HCT116 (cell line): Measurements from ENCODE around the gene COX6B2. TPM values are rescaled to one million over a fixed set of nuclear protein-coding genes. Genes with fewer than 3 reads are reported as not detected.

Experiments
- ATAC-seq: fragments of 200-7000 bp; cut with Tn5 transposase; 2 replicates; pipeline ENCODE4 v1.9.1; 2020; ENCODE audit warnings: mild to moderate bottlenecking, moderate library complexity
- BruUV-seq: library from RNA; stranded (reverse); fragments of 400-500 nt; replicated peaks from 2 replicates; lab custom pipeline; 2021; lab: Mats Ljungman, UMichigan
- CTCF ChIA-PET: fragments of 300-600 bp; sonication (Branson Sonifier 250); formaldehyde crosslinking; loops from one replicate; lab custom pipeline; 2021; ENCODE audit warnings: antibody characterized with exemption; lab: Charles Lee
- POLR2A ChIA-PET: fragments of 300-600, 350-600 bp; sonication (Branson Sonifier 250); formaldehyde crosslinking; loops from one replicate; lab custom pipeline; 2021; ENCODE audit warnings: antibody characterized with exemption; lab: Charles Lee
- RAD21 ChIA-PET, 2 experiments: fragments of 300-600 bp; sonication (Branson Sonifier 250); formaldehyde crosslinking; loops; one replicate each; lab custom pipeline; 2023; ENCODE audit warnings: low total read pairs in 2 of 2; ENCODE audit not compliant: uncharacterized antibody in 2 of 2, unreplicated experiment in 2 of 2, low non-redundant PET in 1 of 2; lab: Charles Lee
- DNase-seq: peaks from one replicate; pipeline ENCODE4 v3.0.0-alpha.2; 2010; ENCODE audit warnings: low read depth, low spot score
- H2AFZ ChIP-seq: fragments of 200-600 bp; shearing (Covaris generic), sonication (generic); 2 replicates; pipeline ENCODE4 v1.6.1; 2017; ENCODE audit warnings: low read depth, mixed run types, mixed read lengths, antibody characterized with exemption, low read length; ENCODE audit not compliant: poor library complexity, severe bottlenecking
- H3K27ac ChIP-seq: 2 replicates; pipeline ENCODE4 v1.5.1; 2012; ENCODE audit warnings: low read depth, low read length
- H3K27me3 ChIP-seq: fragments of 200-600 bp; sonication (generic); 2 replicates; pipeline ENCODE4 v1.6.1; 2016; ENCODE audit warnings: mixed run types, low read length, mixed read lengths; ENCODE audit not compliant: insufficient read depth
- H3K36me3 ChIP-seq, 2 experiments: fragments of 200-500 bp in 1 of 2; fragments of 200-600 bp in 1 of 2; sonication (Bioruptor generic) in 1 of 2; sonication (generic) in 1 of 2; 2 replicates each; pipeline versions ENCODE4 v1.5.1 to v1.6.1; 2014 to 2016; ENCODE audit warnings: low read length in 2 of 2, inconsistent platforms in 1 of 2, mixed read lengths in 1 of 2, mixed run types in 1 of 2; ENCODE audit not compliant: insufficient read depth in 2 of 2, control insufficient read depth in 1 of 2
- H3K4me1 ChIP-seq, 2 experiments: fragments of 200-600 bp in 1 of 2; sonication (generic) in 1 of 2; 2 replicates each; pipeline versions ENCODE4 v1.5.1 to v1.6.1; 2012 to 2017; ENCODE audit warnings: low read length in 2 of 2, inconsistent platforms in 1 of 2, mild to moderate bottlenecking in 1 of 2, mixed read lengths in 1 of 2, mixed run types in 1 of 2, moderate library complexity in 1 of 2; ENCODE audit not compliant: insufficient read depth in 2 of 2, control insufficient read depth in 1 of 2
- H3K4me2 ChIP-seq: fragments of 200-600 bp; sonication (generic); 2 replicates; pipeline ENCODE4 v1.6.1; 2017; ENCODE audit warnings: mixed run types, low read length, mixed read lengths
- H3K4me3 ChIP-seq, 2 experiments: fragments of 200-600 bp in 1 of 2; sonication (generic) in 1 of 2; replicated peaks in 1 of 2; 2 replicates each; pipeline ENCODE4 v1.5.1; 2011 to 2016; ENCODE audit warnings: low read length in 2 of 2, control low read depth in 1 of 2, low read depth in 1 of 2, mild to moderate bottlenecking in 1 of 2, mixed read lengths in 1 of 2, mixed run types in 1 of 2
- H3K79me2 ChIP-seq: fragments of 200-600 bp; sonication (generic); 2 replicates; pipeline ENCODE4 v1.6.1; 2017; ENCODE audit warnings: mild to moderate bottlenecking, mixed run types, low read length, moderate library complexity, mixed read lengths; ENCODE audit not compliant: insufficient read depth
- H3K9ac ChIP-seq: fragments of 200-600 bp; sonication (generic); 2 replicates; pipeline ENCODE4 v1.6.1; 2016; ENCODE audit warnings: low read length, mixed read lengths
- H3K9me2 ChIP-seq: fragments of 200-600 bp; sonication (generic), shearing (Covaris generic); 2 replicates; pipeline ENCODE4 v1.6.1; 2017; ENCODE audit warnings: mixed run types, mild to moderate bottlenecking, moderate library complexity; ENCODE audit not compliant: insufficient read depth
- H3K9me3 ChIP-seq, 2 experiments: fragments of 200-500 bp in 1 of 2; fragments of 200-600 bp in 1 of 2; sonication (Bioruptor generic) in 1 of 2; sonication (generic) in 1 of 2; 2 replicates each; pipeline ENCODE4 v1.6.1; 2014 to 2017; ENCODE audit warnings: low read length in 2 of 2, mixed read lengths in 2 of 2, inconsistent platforms in 1 of 2, low read depth in 1 of 2, mild to moderate bottlenecking in 1 of 2, mixed run types in 1 of 2, moderate library complexity in 1 of 2; ENCODE audit not compliant: control insufficient read depth in 1 of 2, insufficient read depth in 1 of 2
- H4K20me1 ChIP-seq: fragments of 200-600 bp; sonication (generic), shearing (Covaris generic); 2 replicates; pipeline ENCODE4 v1.6.1; 2017; ENCODE audit warnings: mixed run types, mild to moderate bottlenecking, moderate library complexity; ENCODE audit not compliant: insufficient read depth
- ATF3 ChIP-seq: IDR thresholded peaks from 2 replicates; pipeline ENCODE4 v1.6.1; 2012
- CEBPB ChIP-seq: IDR thresholded peaks from 2 replicates; pipeline ENCODE4 v1.6.1; 2012; ENCODE audit warnings: low read depth
- ELF1 ChIP-seq: IDR thresholded peaks from 2 replicates; pipeline ENCODE4 v1.6.1; 2012; ENCODE audit warnings: low read depth, borderline replicate concordance
- FOSL1 ChIP-seq: IDR thresholded peaks from 2 replicates; pipeline ENCODE4 v1.6.1; 2012; ENCODE audit warnings: low read depth
- JUND ChIP-seq: IDR thresholded peaks from 2 replicates; pipeline ENCODE4 v1.6.1; 2012
- POLR2AphosphoS5 ChIP-seq: IDR thresholded peaks from 2 replicates; pipeline ENCODE4 v1.6.1; 2011; ENCODE audit warnings: mild to moderate bottlenecking, low read depth, low read length, moderate library complexity
- REST ChIP-seq: IDR thresholded peaks from 2 replicates; pipeline ENCODE4 v1.6.1; 2012; ENCODE audit warnings: low read depth
- SIN3A ChIP-seq: IDR thresholded peaks from 2 replicates; pipeline ENCODE4 v1.6.1; 2012; ENCODE audit warnings: low read depth
- YY1 ChIP-seq: IDR thresholded peaks from 2 replicates; pipeline ENCODE4 v1.6.1; 2011; ENCODE audit warnings: low read length, low read depth, moderate library complexity, mild to moderate bottlenecking; ENCODE audit not compliant: insufficient replicate concordance; ENCODE audit errors: extremely low read depth
- ZFX ChIP-seq: fragments of 450-650 bp; IDR thresholded peaks from 2 replicates; pipeline ENCODE4 v1.6.1; 2017
- intact Hi-C: fragments of 100-400 bp; cut with micrococcal nuclease; formaldehyde crosslinking; loops from 2 replicates; pipeline ENCODE4 v1.10.0; 2022
- total RNA-seq: library from RNA; stranded (reverse); gene quantifications from one replicate; pipeline ENCODE4 v1.2.1, GENCODE V29; 2021; ENCODE audit not compliant: unreplicated experiment

The COX6B2 gene
- total RNA-seq, 1 experiment from 2014 or later: 2.4 TPM

GRCh38 chr19:55353803-55354697 is 469 bp downstream of the COX6B2 start:
- TF ChIP-seq CEBPB (no peak), POLR2AphosphoS5 (peak; percentile 41; the same call in 1 of the 2 replicates)
- ChIA-PET CTCF (no interaction called here), POLR2A (no interaction called here), RAD21 (no interaction called here)
- peak; percentile 23 for DNase-seq
- H2AFZ ChIP-seq: peak overlapping the region; percentile 61
- H4K20me1 ChIP-seq: no peaks in the 10 kb centered on the region
- no peaks in the 10 kb centered on the region for H3K27me3 ChIP-seq
- H3K36me3 ChIP-seq: no peaks in the 10 kb centered on the region
- peak overlapping the region; percentile 36; the same call in 1 of the 2 replicates for H3K27ac ChIP-seq
- peak overlapping the region; percentile 59 for H3K9ac ChIP-seq
- peak overlapping the region; percentile 92 for H3K4me2 ChIP-seq
- H3K4me3 ChIP-seq: peak overlapping the region; percentile 46 to 61
- peak; percentile 91 for ATAC-seq
- intact Hi-C loops: no loop called here
- H3K9me3 ChIP-seq: no peaks in the 10 kb centered on the region
- H3K9me2 ChIP-seq: no peaks in the 10 kb centered on the region
- no TSS peak for BruUV-seq
- peaks cover 2 to 42% of the 10 kb centered on the region in 2 experiments; a peak in 3 of 4 replicates for H3K4me1 ChIP-seq
- H3K79me2 ChIP-seq: no peaks in the 10 kb centered on the region

GRCh38 chr19:55353356-55353802 is 1.1 kb downstream of the COX6B2 start:
- ATAC-seq (no peak), DNase-seq (no peak)
- no peaks in the 10 kb centered on the region for H4K20me1 ChIP-seq
- peak overlapping the region; percentile 61 for H2AFZ ChIP-seq
- H3K36me3 ChIP-seq: no peaks in the 10 kb centered on the region
- H3K79me2 ChIP-seq: no peaks in the 10 kb centered on the region
- peak overlapping the region; percentile 92 for H3K4me2 ChIP-seq
- H3K9me3 ChIP-seq: no peaks in the 10 kb centered on the region
- peak overlapping the region; percentile 46 to 61 for H3K4me3 ChIP-seq
- H3K27ac ChIP-seq: peak overlapping the region; percentile 36; the same call in 1 of the 2 replicates
- intact Hi-C loops: no loop called here
- H3K4me1 ChIP-seq: peaks cover 2 to 42% of the 10 kb centered on the region in 2 experiments; a peak in 3 of 4 replicates
- CTCF ChIA-PET: no interaction called here
- no peak for TF ChIP-seq ZFX
- no peak for TF ChIP-seq SIN3A
- TF ChIP-seq YY1: no peak
- TF ChIP-seq FOSL1: no peak
- TF ChIP-seq JUND: no peak
- no peak for TF ChIP-seq REST
- no peak for TF ChIP-seq ELF1
- no peak for TF ChIP-seq ATF3
- TF ChIP-seq, all 23 proteins: peak for 0
- Histone ChIP-seq H3K9me2 (no peaks in the 10 kb centered on the region), H3K27me3 (no peaks in the 10 kb centered on the region), H3K9ac (peak overlapping the region; percentile 59)
- ChIA-PET POLR2A (interaction anchor here (1.6 kb wide), 1 partner anchor 14 kb away, joined by 6 read pairs; the partner anchor contains the start of gene KMT5C), RAD21 (no interaction called here)
- TSS peak; percentile 74 for BruUV-seq
